ENCODE measurements around the gene SEC14L3.

Gene SEC14L3

DNA sequence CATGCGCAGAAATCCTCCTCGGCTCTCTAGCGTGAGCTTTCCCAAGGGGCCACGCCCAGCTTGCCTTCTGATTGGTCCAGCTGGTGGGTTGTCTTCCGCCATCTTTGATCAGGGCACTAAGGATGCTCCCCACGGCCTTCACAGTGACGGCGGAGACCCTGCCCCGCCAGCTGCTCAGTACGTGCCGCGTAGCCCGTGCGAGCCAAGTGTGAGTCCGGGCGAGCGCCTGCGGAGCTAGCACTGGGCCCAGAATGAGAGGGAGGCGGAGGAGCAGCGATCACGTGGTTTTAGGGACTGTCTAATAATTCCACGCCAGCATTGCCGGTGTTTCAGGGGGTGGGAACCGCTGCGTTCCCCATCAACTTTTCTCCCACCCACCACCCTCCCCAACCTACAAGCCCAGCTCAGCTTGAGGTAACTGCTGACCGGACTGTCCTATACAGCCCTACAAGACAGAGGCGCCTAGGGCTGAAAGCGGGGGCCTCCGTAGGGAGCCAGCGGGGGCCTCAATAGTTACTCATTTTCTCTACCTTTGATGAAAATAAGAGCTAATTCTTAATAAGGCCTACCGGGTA lies 47.8 kb downstream of the SEC14L3 start:
- H3K4me3 ChIP-seq (ENCODE audit: low read length): peak overlapping the region; percentile 62
- DNase-seq (ENCODE audit: low read depth): peak; percentile 98
- TF ChIP-seq, protein P1, sequence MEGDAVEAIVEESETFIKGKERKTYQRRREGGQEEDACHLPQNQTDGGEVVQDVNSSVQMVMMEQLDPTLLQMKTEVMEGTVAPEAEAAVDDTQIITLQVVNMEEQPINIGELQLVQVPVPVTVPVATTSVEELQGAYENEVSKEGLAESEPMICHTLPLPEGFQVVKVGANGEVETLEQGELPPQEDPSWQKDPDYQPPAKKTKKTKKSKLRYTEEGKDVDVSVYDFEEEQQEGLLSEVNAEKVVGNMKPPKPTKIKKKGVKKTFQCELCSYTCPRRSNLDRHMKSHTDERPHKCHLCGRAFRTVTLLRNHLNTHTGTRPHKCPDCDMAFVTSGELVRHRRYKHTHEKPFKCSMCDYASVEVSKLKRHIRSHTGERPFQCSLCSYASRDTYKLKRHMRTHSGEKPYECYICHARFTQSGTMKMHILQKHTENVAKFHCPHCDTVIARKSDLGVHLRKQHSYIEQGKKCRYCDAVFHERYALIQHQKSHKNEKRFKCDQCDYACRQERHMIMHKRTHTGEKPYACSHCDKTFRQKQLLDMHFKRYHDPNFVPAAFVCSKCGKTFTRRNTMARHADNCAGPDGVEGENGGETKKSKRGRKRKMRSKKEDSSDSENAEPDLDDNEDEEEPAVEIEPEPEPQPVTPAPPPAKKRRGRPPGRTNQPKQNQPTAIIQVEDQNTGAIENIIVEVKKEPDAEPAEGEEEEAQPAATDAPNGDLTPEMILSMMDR (conservative IDR thresholded peaks at IDR 0.05; ENCODE audit: low read depth, low read length): no peak

DNA sequence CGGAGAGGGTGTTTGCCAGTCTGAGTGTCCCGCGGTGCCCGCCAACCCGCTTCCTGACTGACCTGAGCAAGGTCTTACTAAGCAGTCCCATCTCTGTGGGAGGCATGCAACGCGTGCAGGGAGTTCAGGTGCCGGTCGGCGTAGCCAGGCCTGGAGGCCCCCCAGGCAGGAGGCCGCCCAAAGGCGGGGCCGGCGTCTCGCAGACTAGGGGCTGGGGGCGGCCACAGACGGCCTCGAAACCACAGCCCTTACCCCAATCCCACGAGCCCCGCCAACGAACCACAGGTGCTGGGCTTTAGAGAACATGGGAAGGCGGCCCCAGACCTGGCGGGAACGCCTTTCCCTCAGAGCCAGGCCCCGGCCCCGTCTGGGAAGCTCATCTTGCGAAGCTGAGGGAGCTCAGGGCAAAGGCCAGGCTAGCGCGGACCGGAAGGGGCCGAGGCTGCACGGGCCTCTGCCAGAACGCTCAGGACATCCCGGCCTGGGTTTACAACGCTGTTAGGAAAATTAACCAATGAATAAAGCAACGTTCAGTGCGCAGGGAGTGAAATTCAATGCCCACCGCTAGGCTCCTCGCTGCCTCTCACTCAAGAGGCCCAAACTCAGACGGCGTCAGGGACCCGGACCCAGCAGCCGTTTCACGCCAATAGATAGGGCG lies 48.4 kb downstream of the SEC14L3 start:
- DNase-seq (ENCODE audit: low read depth): no peak
- H3K4me3 ChIP-seq (ENCODE audit: low read length): peak overlapping the region; percentile 42
- TF ChIP-seq, protein P1 (conservative IDR thresholded peaks at IDR 0.05; ENCODE audit: low read depth, low read length): no peak

DNA sequence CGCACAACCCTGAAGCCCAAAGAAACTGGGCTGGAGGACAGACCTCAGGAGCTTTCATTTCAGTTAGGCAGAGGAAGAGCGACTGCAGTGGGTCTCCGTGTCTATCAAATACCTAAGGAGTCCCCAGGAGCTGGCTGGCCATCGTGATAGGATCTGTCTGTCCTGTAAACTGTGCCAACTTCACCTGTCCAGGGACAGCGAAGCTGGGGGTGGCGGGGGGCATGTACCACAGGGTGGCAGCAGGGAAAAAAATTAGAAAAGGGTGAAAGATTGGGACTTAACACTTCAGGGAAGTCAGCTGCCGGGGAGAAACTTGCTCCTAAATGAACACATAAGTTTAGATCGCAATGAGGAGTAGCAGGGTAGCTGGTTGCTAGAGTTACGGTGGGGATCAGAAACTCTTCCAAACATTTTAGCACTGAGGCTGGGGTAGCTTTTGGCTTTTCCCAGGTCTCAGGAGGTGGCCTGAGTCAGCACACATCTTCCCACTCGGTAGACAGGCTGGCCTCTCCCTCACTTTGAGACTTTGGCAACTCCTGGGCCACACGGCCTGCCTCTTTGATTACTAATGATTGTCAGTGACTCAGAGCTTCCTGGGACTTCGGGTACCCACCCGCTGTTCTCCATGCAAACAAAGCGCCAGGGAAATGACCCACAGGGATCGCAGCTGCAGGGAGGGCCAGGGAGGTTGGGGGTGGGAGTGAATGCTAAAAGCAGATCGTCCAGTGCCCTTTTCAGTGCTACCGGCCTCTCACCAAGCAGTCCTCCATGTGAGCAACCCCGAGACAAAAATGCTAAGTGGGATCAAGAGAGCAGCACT lies 49.1 kb downstream of the SEC14L3 start:
- DNase-seq (ENCODE audit: low read depth): peak; percentile 78
- peak overlapping the region; percentile 42 for H3K4me3 ChIP-seq (ENCODE audit: low read length)
- TF ChIP-seq, protein P1 (conservative IDR thresholded peaks at IDR 0.05; ENCODE audit: low read depth, low read length): no peak

DNA sequence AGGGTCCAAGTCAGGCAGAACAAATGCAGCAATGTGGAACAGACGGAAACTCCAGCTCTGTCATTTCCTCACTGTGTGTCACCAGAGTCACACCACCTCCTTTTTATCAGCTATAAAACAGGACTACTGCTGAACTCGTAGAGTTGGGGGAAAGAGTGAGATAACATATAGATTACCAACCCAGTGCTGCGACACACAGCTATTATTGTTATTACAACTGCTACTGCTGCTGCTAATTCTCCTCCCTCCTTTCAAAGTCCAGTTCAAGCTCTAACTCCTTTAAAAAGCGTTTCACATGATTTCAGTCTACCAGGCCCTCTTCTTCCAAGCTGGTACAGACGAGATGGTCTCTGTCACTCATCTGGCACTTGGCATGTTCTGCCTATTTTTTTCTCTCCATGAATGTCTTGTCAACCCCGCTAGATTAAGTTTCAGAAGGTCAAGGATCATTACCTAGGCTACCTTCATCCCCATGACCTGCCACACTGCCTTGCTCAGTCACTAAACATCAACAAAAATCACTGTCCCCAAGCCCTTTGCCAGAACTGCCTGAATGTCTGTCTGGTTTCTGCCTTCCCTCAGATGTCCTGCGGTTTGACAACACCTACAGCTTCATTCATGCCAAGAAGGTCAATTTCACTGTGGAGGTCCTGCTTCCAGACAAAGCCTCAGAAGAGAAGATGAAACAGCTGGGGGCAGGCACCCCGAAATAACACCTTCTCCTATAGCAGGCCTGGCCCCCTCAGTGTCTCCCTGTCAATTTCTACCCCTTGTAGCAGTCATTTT lies 49.9 kb downstream of the SEC14L3 start:
- DNase-seq (ENCODE audit: low read depth): no peak
- H3K4me3 ChIP-seq (ENCODE audit: low read length): no peak overlapping the region
- TF ChIP-seq, protein P1 (conservative IDR thresholded peaks at IDR 0.05; ENCODE audit: low read depth, low read length): no peak

DNA sequence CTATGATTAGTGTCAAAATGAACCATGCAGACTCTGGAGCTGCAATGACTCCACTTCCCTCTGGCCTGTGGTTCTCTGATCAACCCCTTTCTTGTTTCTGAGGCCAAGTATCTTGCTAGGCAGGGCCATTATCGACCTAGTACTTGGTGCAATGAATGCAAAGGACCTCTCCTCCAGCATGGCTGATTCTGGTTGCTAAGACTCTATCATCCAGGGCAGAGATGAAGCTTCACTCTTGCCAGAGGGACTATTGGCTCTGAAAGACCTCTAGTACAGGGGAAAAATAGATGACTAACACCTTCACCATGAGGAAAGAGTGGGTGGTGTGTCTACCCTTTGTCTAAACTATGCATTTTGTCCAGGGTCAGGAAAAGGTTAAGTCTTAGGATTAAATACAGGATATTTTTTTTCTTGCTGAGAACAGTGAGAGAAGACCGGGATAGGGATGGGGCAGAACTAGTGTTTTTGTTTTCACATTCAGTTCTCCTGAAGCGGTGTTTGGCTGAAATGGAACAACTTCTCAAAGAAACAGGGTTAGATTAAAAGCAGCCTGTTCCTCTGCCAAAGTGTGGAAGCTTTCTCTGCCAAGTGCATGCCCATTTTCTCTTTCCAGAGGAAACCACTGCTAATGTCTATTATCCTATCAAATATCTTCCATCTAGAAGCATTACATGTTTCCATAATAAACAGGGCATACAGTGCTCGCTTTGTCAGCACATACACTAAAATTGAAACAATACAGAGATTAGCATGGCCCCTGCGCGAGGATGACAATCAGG lies 51.3 kb downstream of the SEC14L3 start:
- TF ChIP-seq, protein P1 (conservative IDR thresholded peaks at IDR 0.05; ENCODE audit: low read depth, low read length): no peak
- peak; percentile 90 for DNase-seq (ENCODE audit: low read depth)
- H3K4me3 ChIP-seq (ENCODE audit: low read length): no peak overlapping the region

DNA sequence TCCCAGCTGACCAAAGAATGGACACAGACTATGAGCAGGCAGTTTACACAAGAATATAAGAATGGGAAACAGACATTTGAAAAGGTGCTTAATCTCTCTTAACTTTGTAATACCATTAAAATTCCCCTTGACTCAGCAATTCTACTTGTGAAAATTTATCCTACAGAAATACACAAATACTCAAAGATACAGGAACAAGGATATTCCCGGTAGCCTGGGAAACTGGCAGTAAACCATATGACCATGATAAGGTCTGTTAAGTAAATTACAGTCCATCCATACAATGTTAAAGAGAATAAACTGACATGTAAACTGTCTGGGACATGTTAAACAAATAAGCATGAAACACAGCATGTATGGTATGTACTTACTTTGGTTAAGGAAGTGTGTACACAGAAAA lies 55.0 kb downstream of the SEC14L3 start:
- no peak overlapping the region for H3K4me3 ChIP-seq (ENCODE audit: low read length)
- DNase-seq (ENCODE audit: low read depth): no peak
- TF ChIP-seq, protein P1 (conservative IDR thresholded peaks at IDR 0.05; ENCODE audit: low read depth, low read length): no peak

Measured in retinal pigment epithelial cell (primary cell).